LoVo (cell line): Measurements from ENCODE around the gene DCAKD.

Source experiments
- DNase-seq: peaks from one replicate; pipeline ENCODE4 v3.0.0-alpha.2; 2016; ENCODE audit warnings: low spot score

Gene DCAKD

DNA sequence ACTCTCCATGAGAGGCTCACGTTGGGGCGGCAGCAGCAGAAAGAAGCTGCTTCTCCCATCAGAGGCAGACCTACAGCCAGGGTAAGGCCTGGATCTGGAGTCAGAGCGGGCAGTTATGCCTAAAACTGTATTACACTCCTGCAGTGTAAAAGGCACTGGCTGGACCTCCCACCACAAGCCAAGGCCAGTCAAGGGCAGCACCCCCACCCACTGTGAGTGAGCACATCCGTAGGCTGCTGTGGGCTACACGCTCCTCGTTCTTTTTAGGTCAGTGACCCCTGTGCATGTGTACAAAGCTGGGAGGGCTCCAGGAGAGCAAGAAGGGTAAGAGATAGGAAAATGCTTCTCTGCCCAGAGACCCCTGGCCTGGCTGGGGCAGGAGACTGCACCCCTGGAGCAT lies 20.7 kb downstream of the DCAKD start:
- DNase-seq = no peak

DNA sequence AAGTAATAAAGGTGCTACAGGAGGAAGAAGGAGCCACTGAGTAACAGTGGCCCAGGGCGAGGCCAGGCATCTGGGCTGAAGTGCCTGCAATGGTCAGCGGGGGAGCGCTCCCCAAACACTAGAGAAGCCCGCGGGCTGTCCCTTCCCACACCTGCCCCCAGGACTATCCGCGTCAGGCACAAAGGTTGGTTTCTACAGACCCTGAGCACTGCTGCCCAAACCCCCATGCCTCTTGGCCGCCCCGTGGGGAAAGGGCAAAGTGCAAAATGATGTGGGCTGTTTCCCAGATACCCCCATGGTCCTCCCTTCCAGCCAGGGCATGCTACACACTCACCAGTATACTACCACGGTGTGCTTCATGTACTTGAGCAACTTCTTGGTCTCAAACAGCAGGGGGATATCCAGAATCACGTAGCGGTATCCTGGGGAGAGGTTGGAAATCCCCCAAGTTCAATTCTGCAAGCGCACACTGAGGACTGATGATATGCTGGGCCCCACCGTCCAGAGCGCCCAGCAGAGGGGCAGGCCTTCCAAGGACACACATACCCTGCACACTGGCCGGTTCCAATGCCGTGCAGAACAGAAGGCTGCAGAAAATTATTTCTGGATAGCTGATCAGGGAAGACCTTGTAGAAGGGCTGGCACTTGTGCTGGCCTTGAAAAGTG lies 21.5 kb downstream of the DCAKD start:
- no peak for DNase-seq

GRCh38 chr17:45029096-45029495 lies 22.3 kb downstream of the DCAKD start:
- no peak for DNase-seq

DNA sequence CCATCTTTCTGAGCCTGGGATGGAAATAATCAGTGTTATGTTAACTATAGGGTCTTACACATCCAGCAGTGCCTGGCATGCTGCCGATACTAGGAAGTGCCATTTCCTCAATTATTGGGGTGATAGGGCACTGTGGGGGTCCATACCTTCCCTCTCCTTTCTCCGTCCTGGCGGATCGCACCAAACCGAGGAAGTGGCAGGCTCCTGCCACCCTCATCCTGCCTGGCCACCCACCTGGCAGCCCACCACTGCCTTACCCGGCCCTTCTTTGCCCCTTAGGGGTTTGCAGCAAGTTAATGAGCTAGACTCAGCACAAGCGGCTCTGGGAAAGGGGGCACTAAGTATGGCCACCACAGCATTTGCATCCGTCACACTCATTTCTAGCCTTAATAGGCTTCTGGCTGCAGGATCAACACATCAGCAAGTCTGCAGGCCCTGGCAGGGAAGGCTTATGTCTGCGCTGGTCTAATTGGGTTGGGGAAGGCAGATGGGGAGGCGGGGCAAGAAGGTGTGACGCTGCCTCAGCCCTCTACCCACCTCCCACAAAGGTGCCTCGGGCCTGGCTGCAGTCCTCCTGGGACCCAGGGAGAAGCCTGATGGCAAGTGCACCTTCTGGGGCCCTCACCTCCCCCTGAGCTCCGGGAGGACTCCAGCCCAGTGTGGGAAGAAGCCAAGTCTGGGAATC lies 28.6 kb downstream of the DCAKD start:
- DNase-seq = no peak

DNA sequence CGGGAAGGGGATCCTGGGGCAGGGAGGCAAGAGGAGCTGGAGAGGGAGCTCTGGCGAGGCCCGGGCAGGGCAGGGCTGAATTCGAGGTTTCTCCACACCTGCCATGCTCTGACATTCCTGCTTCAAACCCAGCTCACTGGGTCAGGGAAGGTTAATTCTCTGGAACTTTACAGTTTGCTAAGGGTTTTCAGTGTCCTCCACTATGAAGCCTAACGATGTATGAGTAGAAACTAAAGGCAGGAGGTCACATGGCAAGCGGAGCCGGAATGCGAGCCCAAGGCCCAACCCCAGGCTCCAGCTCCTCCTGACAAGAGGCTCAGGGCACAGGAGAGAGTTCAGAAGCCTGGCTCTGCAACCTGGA lies 29.2 kb downstream of the DCAKD start:
- no peak for DNase-seq

- DNase-seq = peak; percentile 56
These were observed 29.7 kb downstream of the DCAKD start for GRCh38 chr17:45021607-45022287.

DNA sequence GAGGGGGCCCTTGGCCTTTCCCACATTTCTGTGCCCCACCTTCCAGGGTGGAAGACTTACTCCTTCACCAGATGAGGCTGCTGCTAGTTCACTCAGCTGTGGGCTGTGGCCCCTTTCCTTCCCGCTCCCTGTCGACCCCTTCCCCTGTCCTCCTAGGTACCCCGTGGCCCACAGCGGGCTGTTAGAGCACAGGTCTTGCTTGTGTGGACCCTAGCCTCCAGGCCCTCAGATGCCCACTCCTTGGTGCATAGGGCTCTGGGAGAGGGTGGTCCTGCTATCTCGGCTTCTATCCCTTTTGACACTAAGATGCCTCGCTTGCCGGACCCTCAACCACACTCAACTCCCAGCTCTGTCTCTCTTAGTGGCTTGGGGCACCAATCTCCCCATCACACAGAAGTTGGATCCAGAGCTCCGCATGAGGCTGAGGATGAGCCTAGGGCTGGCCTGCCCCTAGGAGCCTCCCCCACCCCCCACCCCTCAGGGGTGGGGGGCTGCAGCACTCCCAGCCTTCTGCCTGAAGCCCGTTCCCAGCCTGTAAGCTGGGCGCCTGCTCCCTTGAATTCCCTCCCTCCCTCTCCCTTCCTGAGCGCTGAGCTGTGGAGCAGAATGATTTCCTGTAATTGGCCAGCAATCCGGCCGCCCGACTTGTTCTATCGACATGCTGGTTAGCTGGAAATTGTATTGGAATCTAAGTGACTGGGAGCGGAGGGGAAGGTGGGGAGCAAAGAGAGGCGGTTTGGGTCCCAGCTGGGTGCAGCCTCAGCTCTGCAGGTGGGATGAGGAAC lies 30.9 kb downstream of the DCAKD start:
- DNase-seq = no peak

DNA sequence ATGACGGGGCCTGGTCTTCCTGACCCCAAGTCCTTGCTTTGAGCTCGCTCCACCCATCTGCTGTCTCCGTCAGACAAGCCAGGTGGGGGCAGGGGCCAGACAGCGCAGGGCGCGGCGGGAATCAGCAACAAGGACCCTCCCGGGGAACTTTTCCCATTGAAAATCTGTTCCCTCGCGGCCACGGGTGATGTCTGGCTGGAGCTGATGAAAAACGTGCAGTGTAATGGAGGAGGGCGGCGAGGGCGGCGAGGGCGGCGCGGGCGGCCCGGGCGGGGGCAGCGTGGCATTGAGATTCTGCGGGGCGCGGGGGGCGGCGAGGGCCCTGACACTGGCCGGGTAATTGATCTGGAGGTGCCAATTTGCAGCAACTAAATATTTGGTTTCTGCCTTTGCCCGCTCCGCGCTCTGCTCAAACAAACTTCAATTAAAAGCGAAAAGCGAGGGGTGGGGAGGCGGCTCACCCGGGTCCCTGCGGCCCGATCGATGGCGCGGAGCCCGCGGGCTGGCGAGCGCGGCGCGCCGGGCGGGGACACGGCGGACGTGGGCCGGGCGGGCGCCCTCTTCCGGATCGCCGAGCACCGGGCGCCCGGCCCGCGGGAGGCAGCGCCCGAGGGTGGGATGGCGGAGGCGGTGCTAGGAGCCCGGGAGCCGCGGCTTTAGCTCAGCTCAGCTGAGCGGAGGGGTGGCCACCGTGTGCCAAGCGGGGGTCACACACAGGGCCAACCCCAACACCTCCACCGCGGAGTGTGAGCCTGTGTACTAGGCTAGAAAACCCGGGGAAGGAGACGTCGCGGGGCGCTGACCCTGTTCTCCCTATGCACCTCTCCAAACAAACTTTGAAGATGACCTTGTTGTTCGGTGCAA lies 32.4 kb downstream of the DCAKD start:
- DNase-seq = peak; percentile 75

GRCh38 chr17:45018514-45018847 lies 33.0 kb downstream of the DCAKD start:
- DNase-seq = no peak

GRCh38 chr17:45016823-45017222 lies 34.6 kb downstream of the DCAKD start:
- no peak for DNase-seq

GRCh38 chr17:45016237-45016636 lies 35.2 kb downstream of the DCAKD start:
- no peak for DNase-seq

DNA sequence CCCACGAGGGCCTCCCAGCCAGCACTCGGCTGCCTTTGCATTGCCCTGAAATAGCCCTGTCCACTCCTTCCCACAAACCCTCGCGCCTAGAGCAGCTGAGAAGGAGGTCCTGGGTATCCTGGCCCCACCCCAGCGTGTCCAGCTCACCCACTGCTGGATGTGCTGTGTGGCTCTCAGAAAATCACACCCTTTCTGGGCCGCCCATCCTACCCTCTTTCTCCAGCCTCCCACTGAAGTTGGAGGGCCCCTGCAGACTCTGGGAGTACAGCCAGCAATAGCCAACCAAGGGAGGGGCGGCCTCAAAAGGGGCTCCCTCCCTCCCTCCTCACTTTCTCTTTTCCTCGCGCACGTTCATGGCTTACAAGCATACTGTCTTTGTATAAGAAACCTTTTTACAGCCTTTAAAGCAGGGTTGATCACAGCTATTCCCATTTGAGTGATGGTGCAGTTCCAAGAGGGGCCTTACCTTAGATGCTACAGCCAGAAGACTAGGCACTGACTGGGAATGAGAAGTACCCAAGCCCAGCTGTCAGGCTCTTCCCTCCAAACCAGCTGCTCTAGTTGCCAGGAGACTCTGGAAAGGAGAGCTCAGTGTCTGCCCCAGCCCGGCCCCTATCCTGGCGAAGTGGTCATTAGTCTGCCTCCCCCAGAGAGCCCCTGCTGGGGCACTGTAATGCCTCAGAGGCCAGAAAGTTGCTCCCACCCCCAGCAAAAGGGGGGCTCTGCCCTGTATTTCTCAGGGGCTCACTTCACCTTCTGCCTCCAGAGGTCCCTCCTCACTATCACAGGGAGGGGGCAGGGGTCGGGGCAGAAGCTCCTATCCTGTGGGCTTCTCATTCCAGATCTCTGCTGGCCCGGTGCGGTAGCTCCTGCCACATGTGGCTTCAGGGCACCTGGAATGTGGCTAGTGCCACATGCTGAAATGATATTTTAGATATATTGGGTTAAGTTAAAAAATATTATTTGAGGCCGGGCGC lies 38.1 kb downstream of the DCAKD start:
- no peak for DNase-seq

- no peak for DNase-seq
These were observed 39.7 kb downstream of the DCAKD start for GRCh38 chr17:45011767-45012166.

DNA sequence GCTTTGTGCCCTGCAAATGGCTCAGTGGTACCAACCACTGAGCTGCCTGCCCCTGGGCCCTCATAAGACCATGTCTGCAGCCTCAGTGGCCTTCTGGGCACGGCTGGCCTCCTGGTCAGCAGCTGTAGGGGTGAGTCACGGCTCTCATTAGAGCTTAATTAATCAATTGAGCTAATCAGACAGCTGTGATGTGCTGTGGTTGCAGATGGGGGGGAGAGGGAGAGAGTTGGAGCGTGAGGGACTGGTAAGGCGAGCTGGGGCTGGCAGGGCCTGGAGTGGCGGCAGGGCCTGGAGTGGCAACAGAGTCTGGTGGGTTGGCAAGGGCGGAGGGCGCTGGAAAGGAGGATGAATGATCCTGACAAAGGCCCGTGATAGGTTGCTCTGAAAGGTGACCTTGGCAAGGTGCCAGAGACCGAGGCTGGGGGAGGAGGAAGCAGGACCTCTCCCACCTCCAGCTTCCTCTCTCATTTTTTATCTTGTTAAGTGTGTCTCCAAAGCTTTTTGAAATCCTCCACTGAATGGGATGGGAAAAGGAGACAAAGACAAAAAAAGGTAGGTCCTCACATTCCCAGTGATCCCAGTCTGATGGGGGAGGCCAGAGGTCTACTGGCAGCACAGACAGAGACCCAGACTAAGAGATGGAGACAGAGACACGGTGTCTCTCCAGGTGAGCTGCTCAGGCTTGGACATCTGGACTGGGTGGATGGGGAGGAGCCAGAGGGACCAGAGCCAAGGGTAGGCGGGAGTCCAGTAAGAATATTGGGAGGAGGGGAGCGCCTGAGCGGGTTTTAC lies 41.6 kb downstream of the DCAKD start:
- no peak for DNase-seq

DNA sequence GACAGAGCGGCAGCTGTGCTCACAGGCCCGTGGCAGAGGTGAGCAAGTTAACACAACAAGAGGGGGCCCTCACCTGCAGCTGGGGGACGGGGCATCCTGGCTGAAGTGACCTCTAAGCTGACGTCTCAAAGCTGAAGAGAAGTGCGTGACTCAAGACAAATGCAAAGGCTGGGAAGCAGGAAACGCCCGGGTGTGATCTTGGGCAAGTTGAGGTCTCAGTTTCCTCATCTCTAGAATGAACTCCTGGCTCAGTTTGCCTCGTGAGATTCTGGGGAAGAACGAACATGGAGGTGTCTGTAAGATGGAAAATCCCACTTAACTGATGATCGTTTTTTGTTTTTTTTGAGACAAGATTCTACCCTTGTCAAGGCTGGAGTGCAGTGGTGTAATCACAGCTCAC lies 43.2 kb downstream of the DCAKD start:
- no peak for DNase-seq

DNA sequence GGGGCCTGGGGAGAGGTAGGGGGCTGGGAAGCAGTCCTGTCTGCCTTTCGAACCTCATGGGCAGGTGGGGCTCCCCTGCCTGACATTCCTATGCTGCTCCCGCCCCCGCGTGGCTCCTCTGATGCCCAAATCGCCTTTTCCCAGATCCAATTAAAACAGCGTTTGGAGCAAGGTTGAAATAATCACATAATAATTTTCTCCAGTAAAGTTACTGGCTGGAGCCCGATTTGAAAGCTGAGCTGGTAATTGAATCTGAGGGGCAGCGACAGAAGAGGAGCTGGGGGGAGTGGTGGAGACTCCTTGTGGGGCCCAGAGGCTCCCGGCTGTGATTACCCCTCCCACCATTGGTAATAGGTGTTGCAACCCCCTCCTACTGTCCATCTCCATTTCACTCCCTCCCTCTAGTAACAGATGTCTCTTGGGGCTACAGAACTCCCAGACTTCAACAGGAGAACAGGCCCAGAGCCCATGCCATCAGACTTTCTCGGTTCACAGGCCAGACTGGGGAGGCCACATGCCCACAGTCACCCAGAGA lies 44.4 kb downstream of the DCAKD start:
- DNase-seq = no peak

GRCh38 chr17:45005700-45006099 lies 45.7 kb downstream of the DCAKD start:
- no peak for DNase-seq

GRCh38 chr17:45004388-45004787 lies 47.0 kb downstream of the DCAKD start:
- DNase-seq = no peak

- no peak for DNase-seq
These were observed 47.6 kb downstream of the DCAKD start for GRCh38 chr17:45003877-45004276.

- DNase-seq = no peak
These were observed 50.1 kb downstream of the DCAKD start for GRCh38 chr17:45001310-45001709.
